ENCODE measurements around the gene IMMP2L.

Gene IMMP2L

DNA sequence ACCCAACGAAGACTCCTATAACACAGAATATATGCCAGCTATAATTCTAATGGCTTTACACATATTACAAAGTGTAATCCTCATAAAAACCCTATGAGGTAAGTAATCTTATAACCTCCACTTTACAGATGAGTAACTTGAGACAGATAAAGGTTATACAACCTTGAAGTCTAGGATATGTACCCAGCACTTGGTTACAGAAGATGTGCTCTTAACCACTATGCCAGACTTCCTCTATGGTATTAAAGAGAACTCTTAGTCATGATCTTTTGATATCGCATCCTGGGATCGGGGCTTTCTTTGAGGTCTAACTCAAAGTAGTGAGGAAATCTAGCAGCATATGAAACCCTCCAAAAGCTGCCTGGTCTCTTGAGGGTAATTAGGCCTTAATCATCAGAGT, 790.6 kb downstream of the IMMP2L start:
- DNase-seq = no peak

DNA sequence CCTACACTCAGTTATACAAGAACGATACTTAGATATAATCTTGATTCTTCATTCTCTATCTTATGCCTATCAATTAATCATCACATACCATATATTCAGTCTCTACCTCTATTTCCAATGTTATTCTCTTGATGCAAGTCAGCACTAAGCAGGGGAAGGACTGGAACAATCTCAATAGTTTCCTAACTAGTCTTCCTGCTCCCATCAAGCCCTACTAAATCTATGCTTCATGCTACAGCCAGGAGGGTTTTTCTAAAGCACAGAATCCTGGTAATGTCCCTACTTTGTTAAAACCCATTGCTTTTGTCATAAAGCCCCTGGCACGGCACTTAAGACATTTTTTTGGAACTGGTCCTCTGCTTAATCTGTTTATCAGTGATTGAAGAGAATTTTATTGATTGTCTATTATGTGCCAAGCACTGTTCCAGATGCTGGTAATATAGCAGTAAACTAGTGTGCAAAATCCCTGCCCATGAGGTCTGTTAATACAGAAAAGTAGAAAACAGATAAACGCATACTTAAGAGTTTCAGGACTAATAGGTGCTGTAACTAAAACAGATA, 794.7 kb downstream of the IMMP2L start:
- DNase-seq = no peak

- DNase-seq = no peak
These were observed 795.4 kb downstream of the IMMP2L start for GRCh38 chr7:110766864-110767263.

DNA sequence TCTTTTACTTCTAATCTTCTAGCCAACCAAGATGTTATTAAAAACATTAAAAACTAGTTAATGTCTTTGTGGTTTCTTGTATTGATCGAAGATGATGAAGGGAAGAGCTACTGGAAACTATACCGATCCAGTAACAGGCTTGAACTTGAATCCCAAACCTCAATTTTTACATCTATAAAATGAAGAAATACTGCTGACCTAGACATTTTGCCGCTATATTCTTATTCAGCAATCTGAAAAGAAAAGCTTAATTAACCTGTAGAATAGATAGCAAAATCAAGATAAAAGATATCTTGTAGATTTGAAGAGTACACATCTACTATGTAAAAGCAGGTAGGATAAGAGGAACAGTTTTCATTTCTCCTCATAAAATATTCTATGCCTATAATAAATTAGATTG, 797.4 kb downstream of the IMMP2L start:
- DNase-seq = no peak

DNA sequence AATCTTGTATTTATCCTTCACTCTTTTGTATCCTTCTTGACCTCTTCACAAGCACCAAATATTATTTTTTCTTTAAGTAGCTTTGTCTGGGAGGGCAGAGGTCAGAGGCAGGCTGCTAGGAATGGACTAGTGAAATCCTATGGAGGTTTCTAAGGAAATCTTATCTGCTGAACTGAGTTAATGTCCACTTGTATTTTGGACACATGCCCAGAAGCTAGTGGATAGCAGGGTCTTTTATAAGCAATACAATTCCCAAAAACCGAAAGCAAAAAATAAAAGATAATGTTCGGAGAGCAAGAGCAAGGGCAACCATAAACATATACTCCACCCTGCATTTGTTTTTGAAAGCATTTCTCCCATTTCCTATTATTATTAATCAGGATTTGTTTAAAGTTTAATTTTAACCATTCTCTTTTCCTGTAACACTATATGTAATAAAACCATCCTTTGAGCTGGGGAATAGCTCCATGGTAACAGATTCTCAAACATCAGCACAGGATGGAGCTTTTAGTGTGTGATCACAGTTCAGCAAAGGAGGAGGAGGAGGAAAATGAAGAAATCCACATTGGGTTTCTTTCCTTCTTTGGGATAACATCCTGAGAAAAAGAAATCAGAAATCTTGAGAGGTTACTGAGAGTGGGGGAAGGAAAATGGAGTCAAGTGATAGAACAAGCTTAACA, 799.6 kb downstream of the IMMP2L start:
- DNase-seq = no peak

DNA sequence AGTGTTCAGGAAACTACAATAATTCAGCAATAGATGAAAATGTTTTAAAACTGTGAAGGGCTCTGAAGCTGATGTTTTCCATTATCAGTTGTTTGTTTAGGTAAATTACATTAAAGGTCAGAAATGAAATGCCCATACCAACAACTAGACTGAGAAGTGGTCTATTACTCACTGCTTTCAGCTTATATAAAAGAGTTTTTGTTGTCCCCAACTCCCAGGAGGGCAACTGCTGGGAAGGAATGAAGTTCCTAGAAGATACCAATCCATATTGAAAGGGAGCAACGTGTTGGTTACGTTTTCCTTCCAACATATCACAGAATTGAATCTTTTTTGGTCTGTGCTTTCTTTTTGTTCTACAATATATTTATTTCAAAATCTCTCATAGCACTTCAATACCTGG, 802.0 kb downstream of the IMMP2L start:
- DNase-seq = no peak

DNA sequence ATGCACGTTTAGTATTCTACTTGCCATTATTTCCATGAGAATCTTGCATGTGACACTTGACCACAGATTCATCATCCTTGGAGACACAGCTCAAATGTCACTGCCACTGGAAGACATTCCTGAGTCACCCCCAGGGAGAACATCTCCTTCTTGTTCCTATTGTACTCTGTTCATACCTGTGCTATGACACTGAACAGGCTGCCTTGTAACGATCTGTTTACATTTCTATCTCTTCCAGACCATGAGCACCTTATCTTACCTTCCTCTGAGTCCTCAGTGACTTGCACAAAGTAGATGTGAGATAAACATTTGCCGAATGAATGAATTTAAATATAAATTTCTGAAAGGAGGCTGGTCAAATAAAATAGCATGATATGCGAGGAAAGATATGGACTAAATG, 803.2 kb downstream of the IMMP2L start:
- DNase-seq = no peak

DNA sequence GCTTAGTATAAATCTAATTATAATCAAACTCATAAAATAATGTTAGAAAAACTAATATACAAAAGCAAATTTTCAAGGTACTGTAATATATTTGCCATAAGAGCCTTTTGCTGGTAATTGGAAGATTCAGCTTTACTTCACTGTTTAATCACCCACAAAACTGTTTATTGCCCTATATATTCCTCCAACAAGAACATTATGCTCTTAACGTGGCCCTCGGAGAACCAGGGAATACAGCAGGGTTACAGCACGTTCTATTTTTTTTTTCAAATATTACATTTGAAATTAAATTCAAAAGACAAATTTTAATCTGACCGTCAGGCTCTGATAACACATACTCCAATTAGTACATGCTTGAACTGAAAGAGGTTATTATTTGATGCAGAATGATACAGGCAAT, 807.6 kb downstream of the IMMP2L start:
- no peak for DNase-seq

DNA sequence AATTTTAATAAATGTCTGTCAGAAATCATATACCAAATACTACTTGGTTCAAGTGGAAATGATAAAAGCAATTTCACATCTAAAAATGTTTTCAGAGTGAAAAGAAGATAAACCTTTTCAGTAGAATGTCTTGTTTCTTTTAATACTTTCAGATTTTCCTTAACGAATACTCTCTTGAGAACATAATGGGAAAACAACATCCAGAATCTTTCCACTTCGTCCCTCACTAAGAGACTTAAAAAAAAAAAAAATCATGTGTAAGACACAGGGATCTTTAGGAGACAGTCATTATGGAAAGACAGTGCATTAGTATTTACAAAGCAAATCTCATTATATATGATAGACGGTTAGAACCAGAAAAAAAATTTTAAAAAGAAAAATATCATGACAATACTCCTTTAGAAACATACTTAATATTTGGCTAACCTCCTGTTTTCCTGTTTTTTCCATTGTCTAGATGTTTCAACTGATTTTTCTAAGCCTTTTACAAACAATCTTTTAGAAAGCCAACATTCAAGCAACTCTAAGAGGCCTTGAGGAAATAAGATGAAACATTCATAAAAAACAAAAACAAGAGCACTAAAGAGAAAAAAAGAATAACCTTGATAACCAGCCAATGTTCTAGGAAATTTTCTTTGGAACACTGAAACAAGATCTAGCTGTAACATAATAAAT, 811.2 kb downstream of the IMMP2L start:
- no peak for DNase-seq

GRCh38 chr7:110733221-110733620, 829.1 kb downstream of the IMMP2L start:
- no peak for DNase-seq

DNA sequence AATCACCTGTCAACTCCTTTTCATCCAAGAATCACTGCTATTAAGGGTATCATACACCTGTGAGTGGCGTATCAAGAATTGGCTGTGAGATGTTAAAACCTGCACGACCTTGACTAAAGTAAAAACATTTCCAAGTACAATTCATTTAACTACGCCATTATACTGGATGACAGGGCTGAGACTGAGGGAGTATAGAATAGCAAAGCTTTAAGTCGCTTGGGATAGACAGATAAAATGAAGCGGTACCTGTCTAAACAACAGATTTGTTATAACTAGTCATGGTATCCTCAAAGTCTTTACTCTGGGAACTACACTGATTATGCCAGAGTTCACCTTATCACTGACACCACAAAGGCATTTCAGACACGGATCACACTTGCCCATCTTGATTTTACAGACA, 837.5 kb downstream of the IMMP2L start:
- no peak for DNase-seq

- DNase-seq = no peak
These were observed 840.9 kb downstream of the IMMP2L start for GRCh38 chr7:110721395-110721794.

DNA sequence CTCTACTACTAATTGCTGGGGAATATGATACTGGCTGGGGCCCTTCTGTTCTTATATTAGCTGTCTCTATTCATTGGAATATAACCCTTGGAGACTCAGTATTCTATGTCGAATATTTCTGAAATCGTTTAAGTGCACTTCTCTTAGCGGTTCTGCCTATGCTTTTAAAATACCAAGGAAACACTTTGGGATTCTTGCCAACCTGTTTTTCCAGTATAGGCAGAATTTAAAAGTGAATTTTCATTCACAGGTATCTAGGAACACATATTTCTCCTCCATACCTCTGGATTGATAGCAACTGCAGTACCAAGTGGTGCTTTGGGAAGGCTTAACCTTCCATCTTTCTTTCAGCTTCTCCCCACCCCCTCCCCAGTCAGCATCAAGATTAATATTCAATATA, 841.7 kb downstream of the IMMP2L start:
- DNase-seq = no peak

DNA sequence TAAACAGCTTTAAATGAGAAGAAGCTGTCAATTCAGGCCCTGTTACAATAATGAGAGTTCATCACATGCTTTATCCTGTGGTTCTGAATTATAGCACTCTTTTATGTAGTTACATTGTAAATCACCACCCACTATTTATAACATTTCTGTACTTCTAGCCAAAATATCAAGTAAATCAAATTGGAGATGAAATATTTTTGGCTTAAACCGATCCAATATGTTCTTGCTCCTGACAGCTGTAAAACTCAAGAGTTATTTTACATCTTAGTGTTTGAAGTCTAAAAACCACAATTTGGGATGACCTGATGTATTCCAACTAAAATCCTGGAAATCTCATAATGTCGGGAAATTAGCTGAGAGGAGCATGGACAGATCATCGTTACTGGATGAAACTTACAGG, 842.6 kb downstream of the IMMP2L start:
- DNase-seq = no peak

DNA sequence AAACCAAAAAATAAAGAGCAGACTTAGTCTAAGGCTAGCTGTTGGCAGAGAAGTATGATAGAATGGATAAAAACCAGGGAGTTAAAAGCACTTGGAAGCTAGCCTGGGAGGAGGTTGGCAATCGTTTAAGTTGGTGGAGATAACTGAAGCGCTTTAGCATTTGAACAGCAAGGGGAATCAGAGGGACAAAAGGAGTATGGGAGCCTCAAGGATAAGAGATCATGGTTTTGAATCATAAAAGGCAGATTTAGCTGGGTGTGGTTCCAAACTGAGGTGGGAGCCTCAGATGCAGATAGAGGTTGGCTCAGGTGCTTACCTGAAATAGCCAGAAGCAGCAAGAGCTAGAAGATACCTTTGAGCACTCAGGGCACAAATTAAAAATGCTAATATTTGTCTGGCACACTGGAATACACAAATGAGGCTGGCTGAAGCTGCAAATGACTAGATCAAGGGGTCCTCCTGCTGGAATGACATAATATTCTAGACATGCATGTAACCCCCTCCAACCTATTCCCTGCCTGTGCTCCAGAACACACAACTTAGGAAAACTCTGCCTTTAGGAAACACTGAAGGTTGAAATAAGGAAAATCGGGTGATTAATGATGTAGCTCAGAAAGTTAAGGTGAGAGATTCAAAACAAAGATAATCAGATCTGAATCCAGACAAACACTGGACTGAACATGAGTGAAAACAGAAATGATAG, 843.6 kb downstream of the IMMP2L start:
- no peak for DNase-seq

DNA sequence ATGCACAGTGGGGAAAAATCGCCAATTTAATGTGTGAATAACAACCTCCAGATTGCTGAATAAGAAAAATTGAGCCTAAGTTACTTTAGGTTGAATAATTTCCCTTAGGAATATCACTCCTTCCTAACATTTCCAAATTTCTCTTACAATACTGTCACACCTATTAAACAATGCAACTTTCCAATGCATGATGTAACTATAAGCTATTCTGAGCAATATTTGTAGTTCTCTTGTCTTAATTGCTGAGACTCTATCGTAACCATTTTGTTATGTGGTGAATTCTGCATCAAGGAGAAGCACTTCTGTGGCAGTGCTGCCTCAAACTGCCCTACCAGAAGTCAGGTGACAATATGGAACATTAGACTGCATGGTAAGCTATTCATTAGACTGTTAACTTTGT, 858.1 kb downstream of the IMMP2L start:
- DNase-seq = no peak

GRCh38 chr7:110698576-110698975, 863.7 kb downstream of the IMMP2L start:
- DNase-seq = no peak

DNA sequence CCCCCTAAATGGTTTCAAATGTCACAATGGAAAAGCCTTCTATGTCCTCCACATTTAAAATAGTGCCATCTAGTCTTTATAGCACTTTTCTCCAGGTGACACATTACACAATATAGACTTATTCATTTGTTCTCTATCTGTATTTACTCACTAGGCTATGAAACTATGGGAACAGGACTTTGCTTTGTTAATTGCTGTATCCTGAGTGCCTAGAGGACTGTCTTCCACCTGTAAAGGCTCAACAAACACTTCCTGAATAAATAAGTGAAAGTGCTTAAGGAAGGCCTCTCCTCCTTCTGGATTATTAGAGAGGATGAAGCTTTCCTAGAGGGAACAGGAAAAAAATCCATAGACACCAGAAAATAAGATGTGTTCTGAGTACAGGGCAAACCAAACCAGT, 868.9 kb downstream of the IMMP2L start:
- DNase-seq = no peak

- no peak for DNase-seq
These were observed 873.4 kb downstream of the IMMP2L start for GRCh38 chr7:110688908-110689307.

DNA sequence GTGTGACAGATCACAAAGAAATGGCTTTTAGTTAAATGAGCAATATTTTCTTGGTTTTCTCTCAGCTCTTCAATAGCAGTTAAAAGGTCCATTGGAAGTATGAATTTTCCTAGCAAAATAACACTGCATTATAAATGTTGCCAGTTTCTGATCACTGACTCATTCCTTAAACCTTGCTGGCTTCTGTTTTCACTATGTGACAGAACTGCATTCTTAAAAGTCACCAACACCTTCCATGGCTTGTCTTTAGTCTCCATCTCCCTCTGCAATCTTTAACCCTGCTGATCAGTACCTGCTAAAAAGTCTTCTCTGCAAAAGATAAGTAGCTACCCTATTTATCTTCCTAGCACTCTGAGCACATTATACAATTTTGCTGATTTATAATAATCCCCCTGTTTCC, 876.4 kb downstream of the IMMP2L start:
- DNase-seq = no peak

GRCh38 chr7:110681941-110682340, 880.4 kb downstream of the IMMP2L start:
- DNase-seq = no peak

GRCh38 chr7:110677405-110677804, 884.9 kb downstream of the IMMP2L start:
- no peak for DNase-seq

DNA sequence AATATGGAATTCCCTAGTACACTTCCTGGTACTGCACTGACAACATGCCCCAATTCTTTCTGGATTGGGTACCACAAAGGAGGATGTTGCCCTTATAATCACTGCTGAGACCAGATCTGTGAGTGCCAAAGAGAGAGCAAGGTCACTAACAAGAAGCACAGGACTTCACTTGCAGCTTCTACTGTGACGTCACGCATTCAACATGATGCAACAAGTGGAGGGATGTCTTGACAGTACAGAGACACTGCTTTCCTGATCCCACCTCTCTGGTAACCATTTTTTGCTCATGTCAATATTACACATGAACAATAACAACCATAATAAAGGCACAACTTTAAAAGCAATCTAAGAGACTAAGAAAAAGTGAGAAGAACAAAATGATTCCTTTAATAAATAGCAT, 885.5 kb downstream of the IMMP2L start:
- DNase-seq = no peak
